Heart left ventricle (tissue), 16 donors: Measurements from ENCODE around the gene POC1A. TPM values are rescaled to one million over a fixed set of nuclear protein-coding genes. Genes with fewer than 3 reads are reported as not detected.

ENCODE experiments used
- ATAC-seq, 4 donors: fragments of 200-7000 bp; cut with Tn5 transposase; one replicate each; pipeline ENCODE4 v1.9.1; 2020 to 2022; ENCODE audit warnings: moderate library complexity in 4 of 4, mild to moderate bottlenecking in 3 of 4, moderate number of reproducible peaks in 1 of 4
- DNase-seq, 5 donors: peaks; one replicate each; pipeline ENCODE4 v3.0.0-alpha.2; 2020
- H3K27ac ChIP-seq, 12 donors: fragments of 200-600 bp; sonication (generic) in 4 of 12; one replicate each; pipeline versions ENCODE4 v1.5.0 to v1.8.0; 2016 to 2022; ENCODE audit warnings: mild to moderate bottlenecking in 2 of 12
- H3K27me3 ChIP-seq, 9 donors: fragments of 200-600 bp; sonication (generic) in 2 of 9; one replicate each; pipeline versions ENCODE4 v1.5.1 to v1.8.0; 2016 to 2022; ENCODE audit warnings: mild to moderate bottlenecking in 3 of 9
- H3K36me3 ChIP-seq, 9 donors: fragments of 200-600 bp; sonication (generic) in 2 of 9; one replicate each; pipeline versions ENCODE4 v1.5.0 to v1.8.0; 2018 to 2022; ENCODE audit warnings: mild to moderate bottlenecking in 2 of 9
- H3K4me1 ChIP-seq, 12 donors: fragments of 200-600 bp; sonication (generic) in 4 of 12; one replicate each; pipeline versions ENCODE4 v1.5.0 to v1.8.0; 2016 to 2022; ENCODE audit warnings: mild to moderate bottlenecking in 3 of 12
- H3K4me3 ChIP-seq, 12 donors: fragments of 200-600 bp; sonication (generic) in 4 of 12; one replicate each; pipeline versions ENCODE4 v1.5.0 to v1.8.0; 2017 to 2022; ENCODE audit warnings: mild to moderate bottlenecking in 9 of 12, moderate library complexity in 4 of 12
- H3K9me3 ChIP-seq, 12 donors: fragments of 200-600 bp; sonication (generic) in 4 of 12; one replicate each; pipeline versions ENCODE4 v1.5.0 to v1.8.0; 2016 to 2022; ENCODE audit warnings: mild to moderate bottlenecking in 1 of 12
- POLR2A ChIP-seq, 2 donors: fragments of 450-650 bp; IDR thresholded peaks; one replicate each; pipeline ENCODE4 v1.6.1; 2017; ENCODE audit warnings: antibody characterized with exemption in 2 of 2, mild to moderate bottlenecking in 2 of 2, moderate library complexity in 2 of 2
- WGBS, 4 donors: extraction: QIAGEN DNeasy Blood & Tissue Kit in 2 of 4; methylation state at CpG; one replicate each; pipeline versions ENCODE4 v1.1.5 to v1.1.7; 2013 to 2018; 5-methylcytosine and 5-hydroxymethylcytosine counted together
- intact Hi-C, 10 donors: fragments of 100-400 bp; cut with DNase I; formaldehyde crosslinking; loops; one replicate each; pipeline versions ENCODE4 v1.11.1 to v1.14.2; 2022
- polyA plus RNA-seq, 2 donors: library from polyadenylated mRNA; stranded (reverse); fragments of 200-250 nt; gene quantifications; one replicate each; pipeline ENCODE4 v1.2.3, GENCODE V29; 2013
- total RNA-seq, 9 donors: library from RNA; depleted of rRNA in 2 of 9; stranded (reverse); fragments of >200 nt in 2 of 9; fragmentation: NEBNext Ultra II Directional in 3 of 9; extraction: Animal tissue kit (Norgen Biotek cat#: 25700) in 3 of 9; gene quantifications; one replicate each; pipeline versions ENCODE4 v1.1.0 to v1.2.4, GENCODE V29; 2016 to 2023
- TF ChIP-seq, protein P1 (sequence below), 12 donors: fragments of 200-600 bp; sonication (generic) in 4 of 12; IDR thresholded peaks; one replicate each; pipeline versions ENCODE4 v1.5.0 to v1.8.0; 2018 to 2022; ENCODE audit warnings: antibody characterized with exemption in 12 of 12, mild to moderate bottlenecking in 5 of 12
- donor health status: ischemic (EF 13 %, LVEDD 7.1; RV severe dilation, severe dysfunction).
- donor health status: healthy with polysubstance abuse.
- donor health status: DM: no; HTN: yes; CAD: no.
- donor health status: DM: no; HTN: no; CAD: no.
- donor health status: ischemic (EF 25% LVEDD 6.9; RV normal size, moderate dysfunction).
- donor health status: ischemic (EF 25% LVEDD 5.7; RV mildly dilated, moderate dysfunction).
- donor health status: healthy.
- donor health status: DM: yes; HTN: yes; CAD: no.
- donor health status: ischemic (EF 35%, LVEDD 5.7; RV mildly dilated, moderate dysfunction).
- donor health status: nonischemic (EF 11% LVEDD 7.7; RV severe dilation, severe dysfunction).
- donor health status: DM: yes; HTN: yes; CAD: no.
- donor health status: PGD.
- donor health status: ischemic (EF 29% LVEDD 5.4; RV normal size, mild dysfunction).
- donor health status: nonischemic (EF 23%, LVEDD 6.1; RV moderate dilation, normal function).

The POC1A gene
- total and polyA plus RNA-seq, 11 donors = 0.50 to 5.2 (median 1.4) TPM

DNA sequence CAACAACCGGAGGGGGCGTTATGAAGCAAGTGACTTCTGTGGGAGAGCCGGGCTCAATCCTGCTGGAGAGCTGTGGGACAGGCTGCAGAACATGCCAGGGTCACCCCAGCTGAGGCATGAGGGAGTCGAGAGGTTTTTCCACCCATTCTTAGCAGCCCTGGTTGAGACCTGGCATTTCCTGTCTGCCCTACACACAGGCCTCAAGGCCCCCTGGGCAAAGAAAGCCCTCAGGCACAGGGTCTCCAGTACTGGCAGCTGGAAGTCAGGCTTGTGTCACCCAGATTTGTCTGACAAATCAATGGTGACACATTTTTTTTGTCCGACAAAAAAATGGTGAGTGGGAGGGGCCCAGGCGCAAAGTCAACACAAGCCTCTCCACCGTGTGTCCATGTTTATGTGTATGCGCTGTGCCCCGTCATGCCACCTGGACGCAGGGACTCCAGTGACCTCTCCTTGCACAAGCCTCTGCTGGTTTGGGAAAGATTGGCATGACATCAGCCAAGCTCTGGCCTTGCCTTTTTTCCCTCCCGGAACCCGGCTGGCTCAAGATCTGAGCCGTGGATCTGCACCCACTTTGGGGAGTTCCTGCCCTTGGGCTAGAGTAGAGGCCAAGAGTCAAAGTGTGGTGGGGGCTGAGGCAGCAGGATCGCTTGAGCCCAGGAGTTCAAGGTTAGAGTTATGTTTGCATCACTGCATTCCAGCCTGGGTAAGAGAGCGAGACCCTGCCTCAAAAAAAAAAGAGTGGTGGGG, 22.9 kb upstream of the POC1A start:
- WGBS, 4 donors = 81 to 88% (median 83%) methylated on average over 15 of the region's 15 CpGs
- no peak for ATAC-seq
- H3K4me3 ChIP-seq = no peak overlapping the region
- DNase-seq = no peak
- no peaks in the 10 kb centered on the region for H3K9me3 ChIP-seq
- H3K4me1 ChIP-seq = peaks cover 0 to 10% (median 8%) of the 10 kb centered on the region in 12 donors
- no peaks in the 10 kb centered on the region for H3K27me3 ChIP-seq
- no peak for TF ChIP-seq POLR2A (IDR thresholded peaks at IDR 0.05)
- TF ChIP-seq, protein P1, sequence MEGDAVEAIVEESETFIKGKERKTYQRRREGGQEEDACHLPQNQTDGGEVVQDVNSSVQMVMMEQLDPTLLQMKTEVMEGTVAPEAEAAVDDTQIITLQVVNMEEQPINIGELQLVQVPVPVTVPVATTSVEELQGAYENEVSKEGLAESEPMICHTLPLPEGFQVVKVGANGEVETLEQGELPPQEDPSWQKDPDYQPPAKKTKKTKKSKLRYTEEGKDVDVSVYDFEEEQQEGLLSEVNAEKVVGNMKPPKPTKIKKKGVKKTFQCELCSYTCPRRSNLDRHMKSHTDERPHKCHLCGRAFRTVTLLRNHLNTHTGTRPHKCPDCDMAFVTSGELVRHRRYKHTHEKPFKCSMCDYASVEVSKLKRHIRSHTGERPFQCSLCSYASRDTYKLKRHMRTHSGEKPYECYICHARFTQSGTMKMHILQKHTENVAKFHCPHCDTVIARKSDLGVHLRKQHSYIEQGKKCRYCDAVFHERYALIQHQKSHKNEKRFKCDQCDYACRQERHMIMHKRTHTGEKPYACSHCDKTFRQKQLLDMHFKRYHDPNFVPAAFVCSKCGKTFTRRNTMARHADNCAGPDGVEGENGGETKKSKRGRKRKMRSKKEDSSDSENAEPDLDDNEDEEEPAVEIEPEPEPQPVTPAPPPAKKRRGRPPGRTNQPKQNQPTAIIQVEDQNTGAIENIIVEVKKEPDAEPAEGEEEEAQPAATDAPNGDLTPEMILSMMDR (IDR thresholded peaks at IDR 0.05) = no peak
- H3K36me3 ChIP-seq = no peaks in the 10 kb centered on the region
- no peak overlapping the region for H3K27ac ChIP-seq
- intact Hi-C loops = no loop called here

- H3K9me3 ChIP-seq = no peaks in the 10 kb centered on the region
- ATAC-seq (no peak), DNase-seq (no peak)
- TF ChIP-seq, protein P1 (IDR thresholded peaks at IDR 0.05) = no peak
- TF ChIP-seq POLR2A (IDR thresholded peaks at IDR 0.05) = no peak
- intact Hi-C loops = no loop called here
- no peak overlapping the region for H3K4me3 ChIP-seq
- no peaks in the 10 kb centered on the region for H3K36me3 ChIP-seq
- peaks cover 0 to 1% (median 0%) of the 10 kb centered on the region in 12 donors for H3K4me1 ChIP-seq
- no peaks in the 10 kb centered on the region for H3K27me3 ChIP-seq
- WGBS, 4 donors = 85 to 92% (median 90%) methylated on average over 8 of the region's 8 CpGs
- H3K27ac ChIP-seq = no peak overlapping the region
These were observed 22.0 kb upstream of the POC1A start for GRCh38 chr3:52176180-52176752.

DNA sequence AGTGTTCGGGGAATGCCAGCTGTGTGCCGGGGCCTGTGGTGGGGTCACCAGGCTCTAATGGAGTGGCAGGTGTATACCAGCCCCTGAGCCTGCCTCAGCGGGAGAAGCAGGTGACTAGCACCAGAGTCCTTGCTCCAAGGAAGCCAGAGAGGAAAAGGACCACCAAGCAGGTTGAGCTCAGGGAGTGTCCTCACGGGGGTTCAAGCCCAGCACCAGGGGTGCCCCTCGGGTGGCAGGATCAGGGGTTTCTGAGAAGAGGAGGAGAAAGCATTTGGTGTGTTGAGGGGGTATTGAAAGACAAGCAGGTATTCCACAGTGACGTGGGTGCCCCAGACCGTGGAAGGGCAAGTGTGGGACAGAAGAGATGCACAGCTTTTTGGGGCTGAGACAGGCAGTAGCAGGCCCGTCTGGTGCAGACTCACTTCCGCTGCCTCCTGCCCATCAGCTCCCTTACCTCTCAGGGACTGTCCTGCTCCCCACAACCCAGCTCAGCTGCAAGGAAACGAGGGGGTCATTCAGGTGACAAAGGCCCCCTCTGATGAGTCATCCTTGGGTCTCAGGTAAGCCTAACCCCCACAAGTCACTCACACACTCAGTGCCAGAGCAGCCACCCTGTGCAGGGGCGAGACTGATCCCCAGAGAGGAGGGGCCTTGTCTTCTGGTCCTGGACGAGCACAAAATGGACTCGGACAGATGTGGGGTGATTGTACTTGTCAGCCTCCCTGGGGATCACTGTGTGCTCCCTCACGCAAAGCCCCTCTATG, 21.4 kb upstream of the POC1A start:
- 89 to 97% (median 93%) methylated on average over 13 to 14 of the region's 14 CpGs for WGBS, 4 donors
- DNase-seq (no peak), ATAC-seq (no peak)
- intact Hi-C loops = no loop called here
- H3K27ac ChIP-seq = no peak overlapping the region
- no peak for TF ChIP-seq POLR2A (IDR thresholded peaks at IDR 0.05)
- TF ChIP-seq, protein P1 (IDR thresholded peaks at IDR 0.05) = no peak
- H3K36me3 ChIP-seq = no peaks in the 10 kb centered on the region
- no peaks in the 10 kb centered on the region for H3K4me1 ChIP-seq
- no peak overlapping the region for H3K4me3 ChIP-seq
- H3K9me3 ChIP-seq = no peaks in the 10 kb centered on the region
- no peaks in the 10 kb centered on the region for H3K27me3 ChIP-seq

DNA sequence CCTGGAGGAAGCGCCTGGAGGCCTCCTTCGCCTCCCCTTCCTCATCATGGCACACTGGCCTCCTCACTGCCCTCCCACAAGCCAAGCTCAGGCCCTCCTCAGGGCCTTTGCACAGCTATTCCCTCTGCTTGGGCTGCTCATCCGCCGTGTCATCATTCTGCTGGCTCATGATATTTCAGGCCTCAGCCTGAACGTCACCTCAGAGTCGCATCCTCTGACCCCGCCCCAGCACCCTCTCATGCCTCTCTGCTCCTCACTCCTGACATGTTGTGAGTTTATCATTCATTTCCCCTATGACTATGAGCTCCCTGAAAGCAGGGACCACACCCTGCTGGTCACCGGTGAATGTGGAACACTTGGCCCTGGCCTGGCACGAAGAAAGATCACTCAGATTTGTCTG, 20.7 kb upstream of the POC1A start:
- Histone ChIP-seq H3K27ac (no peak overlapping the region), H3K27me3 (no peaks in the 10 kb centered on the region), H3K36me3 (no peaks in the 10 kb centered on the region), H3K4me3 (no peak overlapping the region), H3K4me1 (no peaks in the 10 kb centered on the region), H3K9me3 (no peaks in the 10 kb centered on the region)
- DNase-seq (no peak), ATAC-seq (no peak)
- 83 to 88% (median 86%) methylated on average over 9 of the region's 9 CpGs for WGBS, 4 donors
- TF ChIP-seq POLR2A (IDR thresholded peaks at IDR 0.05) = no peak
- TF ChIP-seq, protein P1 (IDR thresholded peaks at IDR 0.05) = no peak
- intact Hi-C loops = no loop called here
